Measurements from ENCODE around the gene COL7A1. TPM values are rescaled to one million over a fixed set of nuclear protein-coding genes. Genes with fewer than 3 reads are reported as not detected.

COL7A1 gene
- total RNA-seq, 4 donors from 2014 or later, result 159 to 393 (median 199) TPM

- no peak for DNase-seq (ENCODE audit: low spot score in 2 of 2)
- H3K4me3 ChIP-seq (ENCODE audit: low read depth, poor library complexity, severe bottlenecking), result no peak overlapping the region
- intact Hi-C loops (cut with DNase I; ENCODE audit: low total_unique reads), result no loop called here
- WGBS, 2 donors, result 89 to 90% methylated on average over 17 of the region's 17 CpGs
- no peak for TF ChIP-seq POLR2A (IDR thresholded peaks at IDR 0.05)
- TF ChIP-seq, protein P1, sequence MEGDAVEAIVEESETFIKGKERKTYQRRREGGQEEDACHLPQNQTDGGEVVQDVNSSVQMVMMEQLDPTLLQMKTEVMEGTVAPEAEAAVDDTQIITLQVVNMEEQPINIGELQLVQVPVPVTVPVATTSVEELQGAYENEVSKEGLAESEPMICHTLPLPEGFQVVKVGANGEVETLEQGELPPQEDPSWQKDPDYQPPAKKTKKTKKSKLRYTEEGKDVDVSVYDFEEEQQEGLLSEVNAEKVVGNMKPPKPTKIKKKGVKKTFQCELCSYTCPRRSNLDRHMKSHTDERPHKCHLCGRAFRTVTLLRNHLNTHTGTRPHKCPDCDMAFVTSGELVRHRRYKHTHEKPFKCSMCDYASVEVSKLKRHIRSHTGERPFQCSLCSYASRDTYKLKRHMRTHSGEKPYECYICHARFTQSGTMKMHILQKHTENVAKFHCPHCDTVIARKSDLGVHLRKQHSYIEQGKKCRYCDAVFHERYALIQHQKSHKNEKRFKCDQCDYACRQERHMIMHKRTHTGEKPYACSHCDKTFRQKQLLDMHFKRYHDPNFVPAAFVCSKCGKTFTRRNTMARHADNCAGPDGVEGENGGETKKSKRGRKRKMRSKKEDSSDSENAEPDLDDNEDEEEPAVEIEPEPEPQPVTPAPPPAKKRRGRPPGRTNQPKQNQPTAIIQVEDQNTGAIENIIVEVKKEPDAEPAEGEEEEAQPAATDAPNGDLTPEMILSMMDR (IDR thresholded peaks at IDR 0.05), result no peak
Measured at GRCh38 chr3:48575366-48575765, 19.8 kb downstream of the COL7A1 start.

DNA sequence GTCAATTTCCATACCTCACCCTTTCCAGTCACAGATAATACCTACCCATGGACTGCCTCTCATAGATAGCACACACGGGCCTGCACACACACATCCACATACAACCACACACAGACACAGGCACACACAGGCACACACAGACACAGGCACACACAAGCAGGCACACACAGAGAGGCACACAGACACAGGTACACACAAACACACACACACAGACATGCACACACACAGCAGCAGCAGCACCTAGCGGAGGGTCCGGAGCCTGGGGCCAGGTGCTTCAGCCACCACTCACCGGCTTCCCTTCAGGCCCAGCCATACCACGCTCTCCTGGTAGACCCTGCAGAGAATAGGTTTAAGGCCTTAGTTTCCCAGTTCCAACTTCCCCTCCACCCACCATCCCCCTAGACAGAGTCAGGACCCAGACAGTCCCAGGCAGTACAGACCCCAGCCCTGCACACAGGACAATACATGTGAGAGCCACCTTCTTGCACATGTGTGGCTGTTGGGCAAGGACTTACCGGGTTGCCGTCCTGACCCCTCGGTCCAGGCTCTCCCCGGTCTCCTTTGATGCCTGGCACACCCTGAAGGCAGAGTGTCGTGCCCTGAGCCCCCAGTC lies 21.1 kb downstream of the COL7A1 start:
- no peak overlapping the region for H3K4me3 ChIP-seq (ENCODE audit: low read depth, poor library complexity, severe bottlenecking)
- 91 to 95% methylated on average over 6 to 10 of the region's 10 CpGs for WGBS, 2 donors
- no peak for DNase-seq (ENCODE audit: low spot score in 2 of 2)
- TF ChIP-seq, protein P1 (IDR thresholded peaks at IDR 0.05), result no peak
- TF ChIP-seq POLR2A (IDR thresholded peaks at IDR 0.05), result no peak
- intact Hi-C loops (cut with DNase I; ENCODE audit: low total_unique reads), result no loop called here

- no peak for TF ChIP-seq POLR2A (IDR thresholded peaks at IDR 0.05)
- TF ChIP-seq, protein P1 (IDR thresholded peaks at IDR 0.05), result no peak
- H3K4me3 ChIP-seq (ENCODE audit: low read depth, poor library complexity, severe bottlenecking), result no peak overlapping the region
- intact Hi-C loops (cut with DNase I; ENCODE audit: low total_unique reads), result no loop called here
- 67 to 79% methylated on average over 4 to 5 of the region's 7 CpGs for WGBS, 2 donors
- DNase-seq (ENCODE audit: low spot score in 2 of 2), result no peak
Measured at GRCh38 chr3:48572517-48572916, 22.6 kb downstream of the COL7A1 start.

GRCh38 chr3:48571938-48572337 lies 23.2 kb downstream of the COL7A1 start:
- no peak for DNase-seq (ENCODE audit: low spot score in 2 of 2)
- intact Hi-C loops (cut with DNase I; ENCODE audit: low total_unique reads), result no loop called here
- no peak for TF ChIP-seq POLR2A (IDR thresholded peaks at IDR 0.05)
- TF ChIP-seq, protein P1 (IDR thresholded peaks at IDR 0.05), result no peak
- no peak overlapping the region for H3K4me3 ChIP-seq (ENCODE audit: low read depth, poor library complexity, severe bottlenecking)
- WGBS, 2 donors, result 82 to 88% methylated on average over 11 to 12 of the region's 12 CpGs

- intact Hi-C loops (cut with DNase I; ENCODE audit: low total_unique reads), result no loop called here
- WGBS, 2 donors, result 85 to 88% methylated on average over 18 of the region's 18 CpGs
- no peak overlapping the region for H3K4me3 ChIP-seq (ENCODE audit: low read depth, poor library complexity, severe bottlenecking)
- no peak for TF ChIP-seq POLR2A (IDR thresholded peaks at IDR 0.05)
- no peak for DNase-seq (ENCODE audit: low spot score in 2 of 2)
Measured at GRCh38 chr3:48569808-48570450, 25.2 kb downstream of the COL7A1 start.

DNA sequence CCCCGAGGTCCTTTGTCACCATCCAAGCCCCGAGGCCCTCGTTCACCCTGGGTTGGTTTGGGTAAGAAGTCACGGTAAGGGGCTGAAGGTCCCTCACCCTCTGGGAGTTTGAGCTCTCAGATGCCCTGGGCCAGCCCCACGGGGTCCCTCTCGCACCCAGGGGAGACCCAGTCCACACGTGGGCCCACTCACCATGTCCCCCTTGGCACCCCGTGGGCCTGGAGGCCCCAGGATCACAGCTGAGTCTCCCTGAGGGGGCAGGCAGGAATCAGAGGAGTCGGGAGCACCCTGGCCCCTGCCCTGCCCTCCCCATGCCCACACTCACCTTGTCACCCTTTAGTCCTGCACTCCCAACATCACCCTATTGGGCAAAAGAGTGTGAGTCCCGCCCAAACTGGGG lies 25.7 kb downstream of the COL7A1 start:
- DNase-seq (ENCODE audit: low spot score in 2 of 2), result no peak
- intact Hi-C loops (cut with DNase I; ENCODE audit: low total_unique reads), result no loop called here
- no peak overlapping the region for H3K4me3 ChIP-seq (ENCODE audit: low read depth, poor library complexity, severe bottlenecking)
- 77 to 81% methylated on average over 9 to 10 of the region's 10 CpGs for WGBS, 2 donors
- TF ChIP-seq, protein P1 (IDR thresholded peaks at IDR 0.05), result no peak
- no peak for TF ChIP-seq POLR2A (IDR thresholded peaks at IDR 0.05)
